GM18505 (cell line): ENCODE results near the gene PZP.
"Not testable (repeated sequence)": the region's sequence is repeated elsewhere in the genome, so short reads cannot be mapped to it uniquely, and the experiment has no call there.

Experiments
- ATAC-seq: cut with Tn5 transposase; IDR thresholded peaks from one replicate; pipeline ENCODE4 v1.9.1; 2021; ENCODE audit not compliant: unreplicated experiment
- POLR2A ChIP-seq: IDR thresholded peaks from 4 replicates; pipeline ENCODE4 v1.6.1; 2011; ENCODE audit warnings: borderline replicate concordance; ENCODE audit not compliant: insufficient read depth, insufficient read length; ENCODE audit errors: extremely low read depth

Gene PZP

DNA sequence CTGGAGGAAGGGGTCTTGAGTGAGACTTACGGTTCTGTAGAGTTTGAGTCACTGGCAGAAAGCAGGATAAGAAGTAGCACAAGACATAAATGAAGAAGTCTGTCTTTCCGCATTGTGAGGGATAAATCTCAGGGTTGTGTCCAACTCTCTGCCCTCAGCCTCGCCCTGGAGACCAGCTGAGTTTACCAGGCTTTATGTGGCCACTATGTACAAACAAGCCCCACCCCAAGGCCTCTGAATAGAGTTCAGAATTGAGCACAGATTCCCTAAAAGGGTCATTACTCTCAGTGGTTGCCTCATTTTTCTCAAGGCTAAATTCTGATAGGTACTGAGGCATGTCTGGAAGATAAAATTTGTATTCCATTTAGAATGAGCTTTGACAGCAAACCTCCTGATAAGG lies at the start of gene PZP:
Gene PZP, minus strand, starts transcription at position 167 of the 400 bp plus-strand sequence. Its CDS starts 54 bp downstream, at position 113.
- no peak for TF ChIP-seq POLR2A

DNA sequence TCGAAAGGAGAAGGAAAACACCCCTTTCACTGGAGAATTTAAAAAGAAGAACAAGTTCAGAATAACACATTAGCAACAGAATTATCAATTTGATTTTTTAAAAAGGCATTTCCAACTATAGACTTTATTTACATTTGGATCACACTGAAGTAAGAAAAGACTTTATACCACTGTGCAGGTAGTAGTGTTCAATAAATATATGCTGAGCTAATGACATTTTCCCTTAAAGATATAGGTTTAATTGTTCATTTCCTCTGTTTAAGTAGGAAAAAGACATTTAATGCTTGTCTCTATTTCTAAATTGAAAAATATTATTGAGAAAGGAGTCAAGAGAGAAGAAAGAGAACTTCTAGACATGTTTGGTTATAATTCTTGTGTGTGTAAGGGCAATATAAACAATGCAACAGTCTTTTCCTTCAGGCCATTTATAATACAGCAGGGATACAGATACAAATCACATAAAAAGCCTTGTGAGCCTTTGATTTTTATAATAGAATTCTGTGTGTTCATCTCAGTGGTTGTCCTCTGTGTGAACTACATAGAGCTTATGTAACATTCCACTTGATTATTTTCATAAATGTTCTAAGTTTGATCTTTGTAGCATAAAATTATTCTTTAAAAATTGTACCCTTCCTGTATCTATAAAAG lies 48.7 kb upstream of the PZP start:
- no peak for TF ChIP-seq POLR2A
- ATAC-seq, result no peak

More for the DNA sequence above, at the start of gene PZP:
- ATAC-seq, result no peak

DNA sequence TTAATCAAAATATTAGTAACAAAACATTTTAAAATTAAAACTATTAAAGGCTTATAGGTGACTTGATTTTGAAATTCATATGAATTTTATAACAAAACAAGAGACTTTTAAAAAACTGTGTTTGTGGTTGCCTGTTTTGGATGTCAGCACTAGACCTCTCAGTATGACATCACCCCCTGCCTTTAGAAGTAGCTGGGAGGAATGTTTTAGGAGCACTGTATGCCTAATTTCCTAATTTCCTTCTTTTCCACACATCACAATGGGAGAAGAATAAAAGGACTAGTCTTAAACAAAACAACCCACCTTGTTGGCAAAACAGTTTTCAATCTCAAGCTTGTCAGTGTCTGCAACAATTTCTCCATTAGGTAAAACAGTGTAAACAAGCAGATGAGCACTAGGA lies 48.1 kb upstream of the PZP start:
- ATAC-seq, result no peak
- TF ChIP-seq POLR2A, result no peak

DNA sequence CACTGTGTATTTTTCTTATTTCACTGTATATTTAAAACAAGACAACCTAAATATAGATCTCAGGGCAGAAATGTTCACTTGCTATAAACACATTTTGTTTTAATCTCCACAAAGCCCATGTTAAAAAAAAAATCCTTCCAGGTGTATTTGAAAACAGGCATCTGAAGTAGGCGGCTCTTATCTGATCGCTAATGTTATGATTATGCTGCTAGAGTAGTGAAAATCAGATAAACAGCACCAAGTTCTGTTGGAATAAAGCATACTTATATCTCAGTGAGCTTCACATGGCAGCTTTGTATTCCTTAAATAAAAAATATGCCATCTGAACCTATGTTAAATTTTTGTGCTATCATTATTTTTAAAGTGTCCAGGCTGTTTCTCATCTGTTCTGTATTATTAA lies 47.6 kb upstream of the PZP start:
- no peak for TF ChIP-seq POLR2A
- no peak for ATAC-seq

DNA sequence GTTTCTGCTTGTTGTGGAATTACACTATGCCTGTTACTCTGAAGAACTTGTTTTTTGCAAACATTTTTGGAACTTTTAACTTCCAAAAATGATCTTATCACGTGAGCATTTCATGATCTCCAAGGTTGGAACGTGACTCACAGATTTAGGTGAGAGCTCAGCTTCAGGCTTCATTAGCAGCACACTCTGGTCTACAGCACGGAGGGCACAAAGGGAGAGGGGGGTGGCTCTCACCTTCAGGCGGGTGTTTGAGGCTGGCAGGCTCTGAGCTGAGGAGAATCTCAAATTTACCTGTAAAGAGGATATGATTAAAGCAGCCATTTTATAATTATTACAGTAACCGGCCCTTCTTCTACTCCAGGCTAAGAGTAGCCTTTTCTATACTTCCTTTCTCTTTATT lies 45.3 kb upstream of the PZP start:
- ATAC-seq, result no peak
- TF ChIP-seq POLR2A, result no peak

DNA sequence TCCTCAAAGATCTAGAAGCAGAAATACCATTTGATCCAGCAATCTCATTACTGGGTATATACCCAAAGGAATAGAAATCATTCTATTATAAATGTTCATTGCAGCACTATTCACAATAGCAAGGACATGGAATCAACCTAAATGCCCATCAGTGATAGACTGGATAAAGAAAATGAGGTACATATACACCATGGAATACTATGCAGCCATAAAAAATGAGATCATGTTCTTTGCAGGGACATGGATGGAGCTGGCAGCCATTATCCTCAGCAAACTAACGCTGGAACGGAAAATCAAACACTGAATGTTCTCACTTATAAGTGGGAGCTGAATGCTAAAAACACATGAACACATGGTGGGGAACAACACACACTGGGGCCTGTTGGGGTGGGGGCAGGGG lies 44.6 kb upstream of the PZP start:
- ATAC-seq, result not testable (repeated sequence)

DNA sequence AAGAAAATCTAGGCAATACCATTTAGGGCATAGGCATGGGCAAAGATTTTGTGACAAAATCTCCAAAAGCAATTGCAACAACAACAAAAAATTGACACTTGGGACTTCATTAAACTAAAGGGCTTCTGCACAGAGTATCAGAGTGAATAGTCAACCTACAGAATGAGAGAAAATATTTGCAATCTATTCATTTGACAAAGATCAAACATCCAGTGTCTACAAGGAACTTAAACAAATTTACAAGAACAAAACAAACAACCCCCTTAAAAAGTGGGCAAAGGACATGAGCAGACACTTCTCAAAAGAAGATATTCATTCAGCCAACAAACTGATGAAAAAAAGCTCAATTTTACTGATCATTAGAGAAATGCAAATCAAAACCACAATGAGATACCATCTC lies 44.1 kb upstream of the PZP start:
- TF ChIP-seq POLR2A, result no peak
- ATAC-seq, result no peak

DNA sequence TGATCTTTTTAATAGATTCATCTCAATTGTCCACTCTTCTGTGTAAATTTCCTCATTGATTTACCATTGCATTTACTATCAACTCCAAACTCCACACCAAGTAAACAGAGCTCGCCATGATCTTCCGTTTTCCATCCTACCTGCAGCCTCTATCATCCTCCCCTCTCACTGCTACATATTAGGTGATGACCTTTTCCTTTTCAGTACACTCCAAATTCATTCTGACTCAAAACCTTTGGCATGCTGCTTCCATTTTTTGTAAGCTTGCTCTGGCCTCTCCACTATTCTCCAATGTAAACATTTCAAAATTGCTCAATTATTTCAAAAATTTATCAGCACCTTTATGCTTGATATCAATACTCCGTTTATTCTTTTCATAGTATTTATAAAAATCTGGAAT lies 40.2 kb upstream of the PZP start:
- TF ChIP-seq POLR2A, result no peak

DNA sequence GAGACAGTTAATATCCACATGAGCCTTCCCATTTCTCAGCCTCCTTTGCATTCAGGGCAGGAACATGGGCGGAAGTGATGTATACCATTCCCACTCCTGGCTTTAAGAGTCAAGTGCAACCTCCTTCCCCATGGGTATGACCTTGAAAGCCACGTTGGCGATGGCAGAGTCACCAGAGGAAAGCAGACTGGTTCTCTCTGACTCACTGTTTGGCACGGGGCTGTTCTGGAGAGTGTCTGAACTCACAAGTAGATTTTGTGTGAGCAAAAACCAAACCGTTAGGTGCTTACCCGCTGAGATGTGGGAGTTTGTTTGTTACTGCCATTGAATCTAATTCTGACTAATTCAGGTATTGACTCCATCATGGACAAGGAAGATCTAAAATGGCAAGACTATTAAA lies 36.7 kb upstream of the PZP start:
- no peak for ATAC-seq
- no peak for TF ChIP-seq POLR2A

More for the DNA sequence above, 40.2 kb upstream of the PZP start:
- ATAC-seq, result no peak

DNA sequence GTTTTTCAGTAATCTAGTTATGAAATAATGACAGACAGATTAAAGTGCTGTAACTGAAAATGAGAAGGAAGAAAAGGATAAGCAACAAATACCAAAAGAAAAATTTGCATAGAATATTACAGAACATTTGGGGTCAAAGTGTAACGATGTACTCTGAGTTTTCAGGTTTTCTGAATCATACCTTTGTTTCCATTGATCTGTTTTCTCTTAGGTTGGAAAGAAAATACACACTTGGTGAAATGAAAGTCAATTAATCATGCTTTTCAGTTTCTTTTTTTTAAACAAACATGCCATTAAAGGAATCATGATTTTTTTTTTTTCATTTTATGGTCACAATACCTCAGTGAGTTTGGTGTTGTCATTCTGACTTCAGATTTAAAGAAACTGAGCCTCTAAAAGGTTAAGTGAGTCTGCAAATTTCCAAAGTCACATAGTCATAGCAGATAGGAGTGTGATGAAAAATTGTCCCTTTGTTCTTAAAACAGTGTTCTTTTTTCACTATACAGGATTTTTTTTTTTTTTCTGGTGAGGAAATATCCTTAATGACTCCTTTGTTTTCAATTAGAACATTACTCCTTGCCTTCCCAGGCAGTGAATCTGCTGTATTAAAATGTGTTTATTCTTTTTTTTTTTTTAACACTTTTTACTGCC lies 35.9 kb upstream of the PZP start:
- no peak for ATAC-seq
- no peak for TF ChIP-seq POLR2A

DNA sequence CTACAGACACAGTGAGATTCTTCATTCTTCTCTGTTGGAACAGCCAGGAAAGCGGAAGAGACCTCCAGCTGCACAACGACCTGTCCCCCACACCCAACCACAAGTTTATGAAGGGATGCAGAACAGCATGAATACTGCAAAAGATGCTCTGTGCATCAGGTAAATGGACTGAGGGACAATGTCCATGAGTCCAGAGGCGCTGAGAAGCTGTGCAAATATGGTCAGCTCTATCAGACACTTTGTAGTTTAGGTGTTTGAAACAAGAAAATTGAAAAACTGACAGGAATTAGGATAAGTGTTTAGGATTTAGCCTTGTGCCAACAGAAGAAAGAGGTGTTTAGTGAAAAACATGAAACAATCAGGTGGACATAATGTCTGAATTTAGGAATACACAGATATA lies 33.1 kb upstream of the PZP start:
- no peak for TF ChIP-seq POLR2A
- ATAC-seq, result no peak

DNA sequence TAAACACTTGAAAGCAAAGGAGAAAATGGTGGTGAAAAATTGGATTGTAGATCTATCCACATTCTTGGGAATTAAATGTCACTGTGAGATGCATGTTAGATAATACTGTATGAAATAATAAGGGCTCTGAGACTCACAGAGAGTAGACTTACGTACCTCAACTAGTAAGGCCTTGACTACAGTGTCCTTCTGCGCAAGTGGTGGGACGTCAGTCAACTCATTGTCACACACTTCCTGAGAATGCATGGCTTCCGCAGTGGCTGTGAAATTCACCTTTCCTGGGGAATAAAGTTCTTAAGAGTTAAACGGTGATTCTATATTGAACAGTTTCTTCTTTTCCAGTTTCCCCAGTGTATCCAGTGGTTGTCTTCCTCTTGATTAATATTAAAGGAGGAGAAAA lies 32.6 kb upstream of the PZP start:
- no peak for ATAC-seq
- no peak for TF ChIP-seq POLR2A

DNA sequence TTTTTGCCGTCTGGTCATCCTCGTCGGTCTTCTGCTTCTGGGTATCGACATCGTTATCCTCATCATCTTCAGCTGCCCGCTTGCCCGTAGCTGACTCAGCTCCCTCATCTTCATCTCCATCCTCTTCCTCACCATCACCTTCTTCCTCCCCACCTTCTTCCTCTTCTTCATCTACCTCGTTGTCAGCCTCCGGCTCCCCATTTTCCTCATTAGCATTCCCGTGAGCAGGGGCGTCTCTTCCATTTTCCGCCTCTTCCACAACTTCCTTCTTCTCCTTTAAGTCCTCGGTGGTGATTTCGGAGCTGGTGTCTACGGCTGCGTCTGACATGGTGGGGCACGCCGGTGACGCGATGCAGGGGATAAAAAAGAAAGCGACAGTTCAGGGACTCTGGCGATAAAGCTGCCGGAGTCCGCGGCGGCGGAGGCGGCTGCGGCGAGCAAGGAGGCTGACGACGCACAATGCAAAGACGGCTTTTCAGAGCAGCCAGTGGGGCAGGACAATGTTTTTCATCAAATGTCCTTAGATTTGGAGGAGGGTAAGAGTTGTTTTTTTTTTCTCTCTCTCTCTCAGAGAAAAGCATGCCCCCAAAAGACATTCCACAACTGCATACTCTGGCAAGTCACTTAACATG lies 31.9 kb upstream of the PZP start:
- ATAC-seq, result not testable (repeated sequence)

DNA sequence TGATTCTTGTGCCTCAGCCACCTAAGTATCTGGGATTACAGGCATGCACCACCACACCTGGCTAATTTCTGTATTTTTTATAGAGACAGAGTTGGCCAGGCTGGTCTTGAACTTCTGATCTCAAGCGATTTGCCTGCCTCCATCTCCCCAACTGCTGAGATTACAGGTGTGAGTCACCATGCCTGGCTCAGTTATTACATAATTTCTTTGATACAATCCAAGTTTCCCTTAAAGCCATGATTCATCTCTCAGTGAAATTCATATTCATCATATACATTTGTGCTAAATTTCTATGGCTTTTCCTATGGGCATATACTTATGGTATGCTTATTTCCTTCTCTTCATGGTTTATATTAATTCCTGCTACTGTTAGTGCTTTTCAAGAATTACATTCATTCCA lies 29.1 kb upstream of the PZP start:
- ATAC-seq, result no peak
- TF ChIP-seq POLR2A, result no peak
